Measurements from ENCODE around the gene DEK. TPM values are rescaled to one million over a fixed set of nuclear protein-coding genes. Genes with fewer than 3 reads are reported as not detected.

DEK gene
- total RNA-seq, 1 experiment from 2014 or later, result 260 TPM

- intact Hi-C loops (cut with micrococcal nuclease; ENCODE audit: unreplicated experiment), result no loop called here
- Histone ChIP-seq H3K9me2 (ENCODE audit: insufficient read depth) (no peaks in the 10 kb centered on the region), H3K4me2 (no peak overlapping the region), H3K4me3 (no peak overlapping the region), H3F3A (ENCODE audit: insufficient read depth, low read depth) (peaks cover 12% of the 10 kb centered on the region; the same call in 1 of the 2 replicates), H4K20me1 (ENCODE audit: insufficient read depth) (no peaks in the 10 kb centered on the region), H2AFZ (no peak overlapping the region), H3K27ac (no peak overlapping the region), H3K27me3 (ENCODE audit: insufficient read depth, low read depth) (no peaks in the 10 kb centered on the region), H3K4me1 (replicated peaks; ENCODE audit: insufficient read depth) (peaks cover 23% of the 10 kb centered on the region), H3K79me2 (ENCODE audit: low read depth) (no peaks in the 10 kb centered on the region), H3K36me3 (ENCODE audit: low read depth) (no peaks in the 10 kb centered on the region), H3K9me3 (ENCODE audit: insufficient read depth, low read depth) (no peaks in the 10 kb centered on the region)
- no peak for DNase-seq
- ChIA-PET POLR2A (ENCODE audit: unreplicated experiment) (no interaction called here), CTCF (no interaction called here)
- TF ChIP-seq CTCF (conservative IDR thresholded peaks at IDR 0.05) (no peak), EZH2 (IDR thresholded peaks at IDR 0.05; ENCODE audit: low read depth) (no peak)
- BruUV-seq (replicated peaks), result no TSS peak
These were observed 80.6 kb downstream of the DEK start for GRCh38 chr6:18183766-18184165.

DNA sequence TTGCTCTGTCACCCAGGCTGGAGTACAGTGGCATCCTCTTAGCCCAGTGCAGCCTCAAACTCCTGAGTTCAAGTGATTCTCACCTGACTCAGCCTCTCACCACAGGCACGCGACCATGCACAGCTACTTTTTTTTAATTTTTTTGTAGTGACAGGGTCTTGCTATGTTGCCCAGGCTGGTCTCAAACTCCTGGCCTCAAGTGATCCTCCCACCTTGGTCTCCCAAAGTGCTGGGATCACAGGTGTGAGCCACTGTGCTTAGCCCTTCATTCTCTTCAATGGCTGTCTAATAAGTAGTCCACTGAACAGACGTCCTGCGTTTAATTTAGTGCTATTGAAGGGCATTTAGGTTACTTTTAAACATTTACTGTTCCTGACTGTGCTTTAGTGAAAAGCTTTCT, 81.8 kb downstream of the DEK start:
- Histone ChIP-seq H3K27me3 (ENCODE audit: insufficient read depth, low read depth) (no peaks in the 10 kb centered on the region), H2AFZ (no peak overlapping the region), H3K4me2 (no peak overlapping the region), H3K4me1 (replicated peaks; ENCODE audit: insufficient read depth) (peaks cover 23% of the 10 kb centered on the region), H3K36me3 (ENCODE audit: low read depth) (no peaks in the 10 kb centered on the region), H3K79me2 (ENCODE audit: low read depth) (no peaks in the 10 kb centered on the region), H3F3A (ENCODE audit: insufficient read depth, low read depth) (peaks cover 12% of the 10 kb centered on the region; the same call in 1 of the 2 replicates), H3K4me3 (no peak overlapping the region), H4K20me1 (ENCODE audit: insufficient read depth) (no peaks in the 10 kb centered on the region), H3K9me2 (ENCODE audit: insufficient read depth) (no peaks in the 10 kb centered on the region), H3K9me3 (ENCODE audit: insufficient read depth, low read depth) (no peaks in the 10 kb centered on the region), H3K27ac (no peak overlapping the region)
- intact Hi-C loops (cut with micrococcal nuclease; ENCODE audit: unreplicated experiment), result no loop called here
- POLR2A ChIA-PET (ENCODE audit: unreplicated experiment), result no interaction called here
- BruUV-seq (replicated peaks), result no TSS peak
- no peak for DNase-seq
- TF ChIP-seq CTCF (conservative IDR thresholded peaks at IDR 0.05), result no peak
- TF ChIP-seq EZH2 (IDR thresholded peaks at IDR 0.05; ENCODE audit: low read depth), result no peak
- CTCF ChIA-PET, result interaction anchor here (0.7 kb wide), 1 partner anchor 79 kb away, joined by 3 read pairs; no protein-coding TSS in a partner anchor

GRCh38 chr6:18179770-18180356, 84.5 kb downstream of the DEK start:
- CTCF ChIA-PET, result no interaction called here
- POLR2A ChIA-PET (ENCODE audit: unreplicated experiment), result no interaction called here

More at GRCh38 chr6:18179770-18180356, 84.5 kb downstream of the DEK start:
- no peaks in the 10 kb centered on the region for H3K27me3 ChIP-seq (ENCODE audit: insufficient read depth, low read depth)
- H2AFZ ChIP-seq, result no peak overlapping the region
- TF ChIP-seq CTCF (conservative IDR thresholded peaks at IDR 0.05), result no peak
- no peak for TF ChIP-seq EZH2 (IDR thresholded peaks at IDR 0.05; ENCODE audit: low read depth)
- no peaks in the 10 kb centered on the region for H3F3A ChIP-seq (ENCODE audit: insufficient read depth, low read depth)
- H3K4me3 ChIP-seq, result no peak overlapping the region
- no peaks in the 10 kb centered on the region for H3K9me3 ChIP-seq (ENCODE audit: insufficient read depth, low read depth)
- H4K20me1 ChIP-seq (ENCODE audit: insufficient read depth), result no peaks in the 10 kb centered on the region
- no peak overlapping the region for H3K4me2 ChIP-seq
- H3K27ac ChIP-seq, result no peak overlapping the region
- no peaks in the 10 kb centered on the region for H3K79me2 ChIP-seq (ENCODE audit: low read depth)
- peaks cover 2% of the 10 kb centered on the region for H3K4me1 ChIP-seq (replicated peaks; ENCODE audit: insufficient read depth)
- no peaks in the 10 kb centered on the region for H3K36me3 ChIP-seq (ENCODE audit: low read depth)
- no TSS peak for BruUV-seq (replicated peaks)
- no peak for DNase-seq
- intact Hi-C loops (cut with micrococcal nuclease; ENCODE audit: unreplicated experiment), result no loop called here
- no peaks in the 10 kb centered on the region for H3K9me2 ChIP-seq (ENCODE audit: insufficient read depth)

Data from PC-9 (cell line).